Thyroid gland (tissue), 4 donors: ENCODE results near the gene CYP2J2. TPM values are rescaled to one million over a fixed set of nuclear protein-coding genes. Genes with fewer than 3 reads are reported as not detected.
"Not testable (repeated sequence)": the region's sequence is repeated elsewhere in the genome, so short reads cannot be mapped to it uniquely, and the experiment has no call there.

ENCODE experiments used
- DNase-seq, 2 donors: peaks; one replicate each; pipeline ENCODE4 v3.0.0-alpha.2; 2019
- H3K27ac ChIP-seq, 3 donors: fragments of 200-600 bp; sonication (generic); 1 replicate in 2 of 3; 2 replicates in 1 of 3; pipeline ENCODE4 v1.5.1; 2016 to 2019; ENCODE audit warnings: mild to moderate bottlenecking in 1 of 3, moderate library complexity in 1 of 3
- H3K27me3 ChIP-seq: fragments of 200-600 bp; sonication (generic); one replicate; pipeline ENCODE4 v1.5.1; 2019
- H3K36me3 ChIP-seq, 2 donors: fragments of 200-600 bp; sonication (generic); one replicate each; pipeline ENCODE4 v1.5.1; 2016 to 2019
- H3K4me1 ChIP-seq, 2 donors: fragments of 200-600 bp; sonication (generic); one replicate each; pipeline ENCODE4 v1.5.1; 2017 to 2019
- H3K4me3 ChIP-seq, 3 donors: fragments of 200-600 bp; sonication (generic); replicated peaks in 1 of 3; 1 replicate in 2 of 3; 2 replicates in 1 of 3; pipeline ENCODE4 v1.5.1; 2016; ENCODE audit warnings: mild to moderate bottlenecking in 1 of 3
- H3K9me3 ChIP-seq: fragments of 200-600 bp; sonication (generic); one replicate; pipeline ENCODE4 v1.5.1; 2017
- CTCF ChIP-seq, 6 experiments: fragments of 200-600 bp in 3 of 6; fragments of 450-650 bp in 3 of 6; sonication (generic) in 3 of 6; IDR thresholded peaks; one replicate each; pipeline ENCODE4 v1.5.1; 2016 to 2019; ENCODE audit warnings: antibody characterized with exemption in 6 of 6, mild to moderate bottlenecking in 2 of 6, inconsistent platforms in 1 of 6, moderate library complexity in 1 of 6
- POLR2A ChIP-seq, 2 donors: fragments of 450-650 bp; IDR thresholded peaks; one replicate each; pipeline ENCODE4 v1.6.1; 2017; ENCODE audit warnings: antibody characterized with exemption in 2 of 2, mild to moderate bottlenecking in 2 of 2, moderate library complexity in 1 of 2
- WGBS, 2 donors: methylation state at CpG; one replicate each; pipeline ENCODE4 v1.1.5; 2017; 5-methylcytosine and 5-hydroxymethylcytosine counted together
- intact Hi-C: fragments of 100-400 bp; cut with DNase I; formaldehyde crosslinking; loops from one replicate; pipeline ENCODE4 v1.15.1; 2023
- total RNA-seq, 4 donors: library from RNA; depleted of rRNA; stranded (reverse); fragments of >200 nt; gene quantifications; one replicate each; pipeline ENCODE4 v1.2.3, GENCODE V29; 2016

The CYP2J2 gene
- total RNA-seq, 4 donors from 2014 or later, result 0.33 TPM; not detected in 3

- H3K4me1 ChIP-seq, result no peaks in the 10 kb centered on the region
- no peaks in the 10 kb centered on the region for H3K27me3 ChIP-seq
- H3K36me3 ChIP-seq, result no peaks in the 10 kb centered on the region
- no peak overlapping the region for H3K4me3 ChIP-seq
- DNase-seq, result no peak
- TF ChIP-seq CTCF (IDR thresholded peaks at IDR 0.05) (no peak), POLR2A (IDR thresholded peaks at IDR 0.05) (no peak)
- intact Hi-C loops, result no loop called here
- H3K27ac ChIP-seq, result no peak overlapping the region
- no peaks in the 10 kb centered on the region for H3K9me3 ChIP-seq
- 88 to 95% methylated on average over 2 of the region's 2 CpGs for WGBS, 2 donors
Observed at GRCh38 chr1:59917785-59918180, 8.8 kb downstream of the CYP2J2 start.

DNA sequence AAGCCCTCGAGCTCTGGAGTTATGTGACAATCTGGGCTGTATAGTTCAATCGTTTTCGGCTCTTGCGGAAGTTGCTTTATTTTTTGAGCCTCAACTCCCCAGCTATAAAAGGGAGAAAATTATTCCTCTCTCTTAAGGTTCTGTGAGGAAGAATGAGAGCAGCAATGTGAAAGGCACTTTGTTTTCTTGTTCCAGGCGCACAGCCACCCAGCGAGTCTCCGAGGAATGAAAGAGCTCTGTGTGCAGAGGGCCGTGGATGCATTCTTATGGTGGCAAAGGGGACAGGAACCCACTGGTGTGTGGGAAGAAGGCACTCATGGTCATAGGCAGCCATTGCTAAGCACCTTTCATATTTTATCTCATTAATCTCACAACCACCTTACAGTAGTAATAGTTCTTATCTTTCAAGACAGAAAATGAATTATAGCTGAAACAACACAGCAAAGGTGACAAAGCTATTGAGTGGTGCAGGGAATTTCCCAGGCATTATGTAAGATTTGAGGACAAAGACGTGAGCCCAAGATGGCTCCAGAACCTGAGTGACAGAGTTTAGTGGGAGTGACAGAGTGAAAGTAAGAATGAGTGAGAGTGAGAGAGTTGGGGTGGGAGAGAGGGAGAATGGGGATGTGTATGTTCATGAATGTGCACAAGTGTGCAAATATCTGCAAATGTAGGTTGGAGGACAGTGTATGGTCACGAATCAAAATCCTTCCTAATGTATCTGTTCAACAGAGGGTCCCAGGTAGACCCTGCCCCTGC is 9.4 kb downstream of the CYP2J2 start:
- no peak for TF ChIP-seq CTCF (IDR thresholded peaks at IDR 0.05)
- no peak for TF ChIP-seq POLR2A (IDR thresholded peaks at IDR 0.05)
- Histone ChIP-seq H3K36me3 (no peaks in the 10 kb centered on the region), H3K27me3 (no peaks in the 10 kb centered on the region), H3K27ac (no peak overlapping the region), H3K4me3 (no peak overlapping the region), H3K9me3 (no peaks in the 10 kb centered on the region), H3K4me1 (no peaks in the 10 kb centered on the region)
- intact Hi-C loops, result no loop called here
- WGBS, 2 donors, result 87 to 88% methylated on average over 10 of the region's 10 CpGs
- no peak for DNase-seq

DNA sequence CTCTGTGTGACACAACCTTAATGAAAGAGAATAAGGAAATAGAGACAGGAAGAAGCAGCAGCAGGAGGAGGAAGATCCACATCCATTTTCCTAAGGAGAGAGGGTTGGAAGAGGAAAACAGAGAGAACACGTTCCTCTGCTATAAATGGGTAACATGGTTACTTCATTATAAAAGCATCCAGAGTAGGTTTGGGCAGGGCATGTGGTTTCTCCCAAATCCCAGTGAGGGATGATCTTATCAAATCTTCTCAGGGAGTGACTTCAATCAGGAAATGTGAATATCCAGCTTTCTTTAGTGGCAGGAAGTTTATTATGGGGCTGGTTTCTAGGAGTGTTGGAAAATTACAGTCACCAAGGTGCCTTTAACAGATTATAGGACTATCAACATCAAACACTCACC is 11.1 kb downstream of the CYP2J2 start:
- intact Hi-C loops, result no loop called here
- no peaks in the 10 kb centered on the region for H3K9me3 ChIP-seq
- DNase-seq, result no peak
- H3K36me3 ChIP-seq, result no peaks in the 10 kb centered on the region
- no peak overlapping the region for H3K27ac ChIP-seq
- 64 to 71% methylated on average over 1 of the region's 1 CpG for WGBS, 2 donors
- no peak overlapping the region for H3K4me3 ChIP-seq
- TF ChIP-seq CTCF (IDR thresholded peaks at IDR 0.05), result no peak
- no peak for TF ChIP-seq POLR2A (IDR thresholded peaks at IDR 0.05)
- H3K4me1 ChIP-seq, result no peaks in the 10 kb centered on the region
- H3K27me3 ChIP-seq, result no peaks in the 10 kb centered on the region

DNA sequence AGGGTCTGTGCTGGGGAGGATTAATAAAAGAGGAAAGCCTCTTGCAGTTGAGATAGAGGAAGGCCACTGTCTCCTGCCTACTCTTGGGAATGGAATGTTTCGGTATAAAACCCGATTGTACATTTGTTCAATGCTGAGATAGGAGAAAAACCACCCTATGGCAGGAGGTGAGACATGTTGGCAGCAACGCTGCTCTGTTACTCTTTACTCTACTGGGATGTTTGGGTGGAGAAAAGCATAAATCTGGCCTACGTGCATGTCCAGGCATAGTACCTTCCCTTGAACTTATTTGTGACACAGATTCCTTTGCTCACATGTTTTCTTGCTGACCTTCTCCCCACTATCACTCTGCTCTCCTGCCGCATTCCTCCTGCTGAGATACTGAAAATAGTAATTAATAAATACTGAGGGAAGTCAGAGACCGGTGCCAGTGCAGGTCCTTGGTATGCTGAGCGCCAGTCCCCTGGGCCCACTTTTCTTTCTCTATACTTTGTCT is 11.7 kb downstream of the CYP2J2 start:
- intact Hi-C loops, H3K4me3 ChIP-seq, H3K36me3 ChIP-seq, H3K4me1 ChIP-seq, H3K9me3 ChIP-seq, H3K27ac ChIP-seq, DNase-seq, H3K27me3 ChIP-seq: not testable (repeated sequence)
- WGBS, 2 donors, result 92 to 94% methylated on average over 7 of the region's 7 CpGs

DNA sequence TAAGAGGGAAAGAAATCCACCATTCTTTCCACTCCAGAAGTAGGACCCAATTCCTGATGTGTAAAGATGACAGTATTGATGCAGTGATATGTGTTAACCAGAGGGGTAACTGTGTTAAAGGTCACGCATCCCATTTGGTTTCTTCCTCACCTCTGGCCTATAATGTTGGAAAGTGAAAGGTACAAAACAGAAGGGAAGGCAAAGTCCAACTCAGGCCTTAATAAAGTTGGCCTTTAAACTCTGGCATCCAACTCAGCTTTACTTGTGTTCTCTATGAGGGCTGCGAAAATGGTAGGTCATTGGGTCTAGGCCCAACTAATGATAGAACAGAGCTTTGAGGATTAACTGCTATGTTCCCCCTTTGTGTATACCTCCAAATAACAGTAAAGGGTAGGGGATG is 17.9 kb downstream of the CYP2J2 start:
- 98 to 100% methylated on average over 2 of the region's 2 CpGs for WGBS, 2 donors
- no peak for DNase-seq

More for the DNA sequence above, 17.9 kb downstream of the CYP2J2 start:
- no peak for TF ChIP-seq POLR2A (IDR thresholded peaks at IDR 0.05)
- TF ChIP-seq CTCF (IDR thresholded peaks at IDR 0.05), result no peak
- Histone ChIP-seq H3K4me3 (no peak overlapping the region), H3K36me3 (no peaks in the 10 kb centered on the region), H3K27ac (no peak overlapping the region), H3K9me3 (no peaks in the 10 kb centered on the region), H3K27me3 (no peaks in the 10 kb centered on the region), H3K4me1 (no peaks in the 10 kb centered on the region)
- intact Hi-C loops, result no loop called here
